OCI-LY1 (cell line): ENCODE measurements around the gene CHD5.

Source experiments
- CTCF ChIP-seq: fragments of 200-600 bp; sonication (generic), shearing (Covaris generic); IDR thresholded peaks from 2 replicates; pipeline ENCODE4 v1.5.1; 2017; ENCODE audit warnings: mild to moderate bottlenecking, antibody characterized with exemption, low read length, moderate library complexity, mixed read lengths
- EZH2 ChIP-seq: fragments of 200-600 bp; sonication (generic), shearing (Covaris generic); IDR thresholded peaks from 2 replicates; pipeline ENCODE4 v1.8.0; 2017; ENCODE audit warnings: borderline replicate concordance, mixed run types, mild to moderate bottlenecking, antibody characterized with exemption, low read length, moderate library complexity, mixed read lengths

DNA sequence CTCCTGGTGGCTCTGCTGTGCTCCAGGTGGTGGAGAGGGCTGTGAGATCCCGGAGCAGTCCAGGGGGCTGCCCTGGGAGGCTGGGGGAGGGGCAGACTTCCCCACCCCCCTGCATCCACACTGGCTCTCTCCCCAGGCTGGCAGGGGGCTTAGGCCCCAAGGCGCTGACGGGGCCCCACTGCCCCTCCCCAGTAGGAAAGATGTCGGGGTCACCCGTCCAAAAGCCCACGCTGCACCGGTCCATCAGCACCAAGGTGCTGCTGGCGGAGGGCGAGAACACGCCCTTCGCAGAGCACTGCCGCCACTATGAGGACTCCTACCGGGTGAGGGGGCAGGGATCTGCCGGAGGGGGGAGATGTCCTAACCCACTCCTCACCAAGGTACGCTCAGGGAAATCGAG lies 31.6 kb upstream of the CHD5 start:
- TF ChIP-seq CTCF, result no peak
- no peak for TF ChIP-seq EZH2
